GM19240 (cell line): ENCODE measurements around the gene PTPRC.

Experiments
- DNase-seq: peaks from one replicate; pipeline ENCODE4 v3.0.0; 2011; ENCODE audit warnings: low spot score; ENCODE audit not compliant: insufficient read length

PTPRC gene

GRCh38 chr1:198643808-198644207, 5.0 kb downstream of the PTPRC start:
- no peak for DNase-seq

- DNase-seq, result no peak
Observed at GRCh38 chr1:198647055-198647454, 8.2 kb downstream of the PTPRC start.

GRCh38 chr1:198648592-198648991, 9.8 kb downstream of the PTPRC start:
- no peak for DNase-seq

GRCh38 chr1:198649232-198649967, 10.6 kb downstream of the PTPRC start:
- no peak for DNase-seq

GRCh38 chr1:198649968-198650338, 11.1 kb downstream of the PTPRC start:
- no peak for DNase-seq

- no peak for DNase-seq
Observed at GRCh38 chr1:198650506-198650905, 11.7 kb downstream of the PTPRC start.

GRCh38 chr1:198651650-198652400, 13.0 kb downstream of the PTPRC start:
- no peak for DNase-seq

- no peak for DNase-seq
Observed at GRCh38 chr1:198653808-198654413, 15.1 kb downstream of the PTPRC start.

- no peak for DNase-seq
Observed at GRCh38 chr1:198655459-198656121, 16.8 kb downstream of the PTPRC start.

- no peak for DNase-seq
Observed at GRCh38 chr1:198656500-198656932, 17.7 kb downstream of the PTPRC start.

- DNase-seq, result no peak
Observed at GRCh38 chr1:198657550-198658064, 18.8 kb downstream of the PTPRC start.

- DNase-seq, result no peak
Observed at GRCh38 chr1:198660341-198661261, 21.8 kb downstream of the PTPRC start.

GRCh38 chr1:198662821-198663220, 24.0 kb downstream of the PTPRC start:
- no peak for DNase-seq

GRCh38 chr1:198664068-198664788, 25.4 kb downstream of the PTPRC start:
- no peak for DNase-seq

GRCh38 chr1:198667186-198667585, 28.3 kb downstream of the PTPRC start:
- no peak for DNase-seq

- no peak for DNase-seq
Observed at GRCh38 chr1:198667807-198668206, 29.0 kb downstream of the PTPRC start.

GRCh38 chr1:198669023-198669698, 30.3 kb downstream of the PTPRC start:
- no peak for DNase-seq

GRCh38 chr1:198669771-198670170, 30.9 kb downstream of the PTPRC start:
- no peak for DNase-seq

GRCh38 chr1:198671136-198671535, 32.3 kb downstream of the PTPRC start:
- DNase-seq, result no peak
